ENCODE data around the gene CAMKMT.

Gene CAMKMT

GRCh38 chr2:44522846-44523245, 161.1 kb downstream of the CAMKMT start:
- no peak for DNase-seq
- Histone ChIP-seq H3K4me3 (ENCODE audit: insufficient read depth, low read depth, low read length, poor library complexity, severe bottlenecking) (no peak overlapping the region), H3K36me3 (ENCODE audit: control insufficient read depth, insufficient read depth, low read length) (no peaks in the 10 kb centered on the region), H3K9me3 (ENCODE audit: control insufficient read depth, low read length) (no peaks in the 10 kb centered on the region), H3K4me1 (ENCODE audit: control insufficient read depth, insufficient read depth, low read length, poor library complexity, severe bottlenecking) (no peaks in the 10 kb centered on the region), H3K27me3 (replicated peaks; ENCODE audit: control insufficient read depth, insufficient read depth, low read length, poor library complexity, severe bottlenecking) (no peaks in the 10 kb centered on the region), H3K27ac (ENCODE audit: insufficient read depth, low read length, poor library complexity, severe bottlenecking) (no peak overlapping the region)

GRCh38 chr2:44524347-44524926, 162.7 kb downstream of the CAMKMT start:
- no peak for DNase-seq
- no peak overlapping the region for H3K4me3 ChIP-seq (ENCODE audit: insufficient read depth, low read depth, low read length, poor library complexity, severe bottlenecking)

DNA sequence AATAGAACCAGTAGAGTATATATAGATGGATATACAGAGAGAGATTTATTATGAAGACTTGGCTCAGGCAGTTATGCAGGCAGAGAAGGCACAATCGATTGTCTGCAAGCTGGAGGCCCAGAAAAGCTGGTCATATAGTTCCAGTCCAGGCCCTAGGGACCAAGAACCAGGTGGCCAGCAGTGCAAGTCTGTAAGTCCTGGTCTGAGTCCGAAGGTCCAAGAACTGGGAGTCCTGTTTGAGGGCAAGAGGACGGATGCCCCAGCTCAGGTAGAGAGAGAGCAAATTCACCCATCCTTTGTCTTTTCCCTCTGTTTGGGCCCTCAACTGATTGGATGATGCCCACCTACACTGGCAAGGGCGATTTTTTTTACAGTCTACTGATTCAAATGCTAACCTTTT, 164.6 kb downstream of the CAMKMT start:
- DNase-seq = no peak
- H3K27me3 ChIP-seq (replicated peaks; ENCODE audit: control insufficient read depth, insufficient read depth, low read length, poor library complexity, severe bottlenecking) = no peaks in the 10 kb centered on the region
- no peaks in the 10 kb centered on the region for H3K4me1 ChIP-seq (ENCODE audit: control insufficient read depth, insufficient read depth, low read length, poor library complexity, severe bottlenecking)
- H3K27ac ChIP-seq (ENCODE audit: insufficient read depth, low read length, poor library complexity, severe bottlenecking) = no peak overlapping the region
- no peaks in the 10 kb centered on the region for H3K36me3 ChIP-seq (ENCODE audit: control insufficient read depth, insufficient read depth, low read length)
- no peak overlapping the region for H3K4me3 ChIP-seq (ENCODE audit: insufficient read depth, low read depth, low read length, poor library complexity, severe bottlenecking)
- H3K9me3 ChIP-seq (ENCODE audit: control insufficient read depth, low read length) = no peaks in the 10 kb centered on the region

More at GRCh38 chr2:44524347-44524926, 162.7 kb downstream of the CAMKMT start:
- H3K27ac ChIP-seq (ENCODE audit: insufficient read depth, low read length, poor library complexity, severe bottlenecking) = no peak overlapping the region
- no peaks in the 10 kb centered on the region for H3K4me1 ChIP-seq (ENCODE audit: control insufficient read depth, insufficient read depth, low read length, poor library complexity, severe bottlenecking)
- H3K36me3 ChIP-seq (ENCODE audit: control insufficient read depth, insufficient read depth, low read length) = no peaks in the 10 kb centered on the region
- no peaks in the 10 kb centered on the region for H3K9me3 ChIP-seq (ENCODE audit: control insufficient read depth, low read length)
- H3K27me3 ChIP-seq (replicated peaks; ENCODE audit: control insufficient read depth, insufficient read depth, low read length, poor library complexity, severe bottlenecking) = no peaks in the 10 kb centered on the region

DNA sequence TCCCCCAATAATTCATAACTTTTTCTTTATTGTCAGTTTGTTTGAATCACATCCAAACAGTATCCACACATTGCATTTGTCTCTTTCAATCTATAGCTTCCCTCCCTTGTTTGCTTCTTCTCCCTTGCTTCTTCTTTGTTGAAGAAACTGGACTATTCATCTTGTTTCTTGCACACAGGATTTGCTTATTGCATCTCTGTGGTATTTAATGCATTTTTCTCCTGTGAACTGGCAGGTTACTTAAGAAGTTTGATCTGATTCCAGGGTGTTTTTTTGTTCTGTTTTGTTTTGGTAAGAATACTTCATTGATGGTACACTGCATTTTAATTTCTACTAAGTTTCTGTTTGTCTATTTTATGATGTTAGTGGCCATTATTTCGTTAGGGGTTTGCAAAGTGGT, 166.8 kb downstream of the CAMKMT start:
- Histone ChIP-seq H3K4me3 (ENCODE audit: insufficient read depth, low read depth, low read length, poor library complexity, severe bottlenecking) (no peak overlapping the region), H3K36me3 (ENCODE audit: control insufficient read depth, insufficient read depth, low read length) (no peaks in the 10 kb centered on the region), H3K9me3 (ENCODE audit: control insufficient read depth, low read length) (no peaks in the 10 kb centered on the region), H3K27ac (ENCODE audit: insufficient read depth, low read length, poor library complexity, severe bottlenecking) (no peak overlapping the region), H3K4me1 (ENCODE audit: control insufficient read depth, insufficient read depth, low read length, poor library complexity, severe bottlenecking) (no peaks in the 10 kb centered on the region), H3K27me3 (replicated peaks; ENCODE audit: control insufficient read depth, insufficient read depth, low read length, poor library complexity, severe bottlenecking) (no peaks in the 10 kb centered on the region)
- no peak for DNase-seq

- Histone ChIP-seq H3K27ac (ENCODE audit: insufficient read depth, low read length, poor library complexity, severe bottlenecking) (no peak overlapping the region), H3K4me3 (ENCODE audit: insufficient read depth, low read depth, low read length, poor library complexity, severe bottlenecking) (no peak overlapping the region)
- DNase-seq = no peak
Measured at GRCh38 chr2:44529448-44529847, 167.7 kb downstream of the CAMKMT start.

DNA sequence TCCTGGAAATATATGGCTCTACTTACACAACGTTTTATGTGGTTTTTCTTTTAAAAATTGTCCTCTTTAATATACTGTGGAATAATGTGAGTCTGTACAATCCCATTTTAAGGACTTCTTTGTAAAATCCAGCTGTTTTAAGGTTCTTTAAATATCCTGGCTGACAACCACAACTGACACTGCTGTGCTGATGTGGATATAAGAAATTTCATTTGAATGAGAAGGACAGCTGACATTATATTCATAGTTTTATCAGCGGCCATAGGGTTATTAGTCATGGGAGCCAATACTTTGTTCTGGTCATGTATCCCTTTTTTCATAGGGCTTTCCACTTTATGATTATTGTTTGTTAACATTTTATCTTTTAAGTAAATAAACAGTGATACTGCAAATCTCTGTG, 169.5 kb downstream of the CAMKMT start:
- no peak for DNase-seq
- no peak overlapping the region for H3K4me3 ChIP-seq (ENCODE audit: insufficient read depth, low read depth, low read length, poor library complexity, severe bottlenecking)
- no peaks in the 10 kb centered on the region for H3K27me3 ChIP-seq (replicated peaks; ENCODE audit: control insufficient read depth, insufficient read depth, low read length, poor library complexity, severe bottlenecking)
- H3K27ac ChIP-seq (ENCODE audit: insufficient read depth, low read length, poor library complexity, severe bottlenecking) = no peak overlapping the region
- H3K9me3 ChIP-seq (ENCODE audit: control insufficient read depth, low read length) = no peaks in the 10 kb centered on the region
- H3K4me1 ChIP-seq (ENCODE audit: control insufficient read depth, insufficient read depth, low read length, poor library complexity, severe bottlenecking) = no peaks in the 10 kb centered on the region
- no peaks in the 10 kb centered on the region for H3K36me3 ChIP-seq (ENCODE audit: control insufficient read depth, insufficient read depth, low read length)

More at GRCh38 chr2:44529448-44529847, 167.7 kb downstream of the CAMKMT start:
- no peaks in the 10 kb centered on the region for H3K4me1 ChIP-seq (ENCODE audit: control insufficient read depth, insufficient read depth, low read length, poor library complexity, severe bottlenecking)
- H3K27me3 ChIP-seq (replicated peaks; ENCODE audit: control insufficient read depth, insufficient read depth, low read length, poor library complexity, severe bottlenecking) = no peaks in the 10 kb centered on the region
- no peaks in the 10 kb centered on the region for H3K36me3 ChIP-seq (ENCODE audit: control insufficient read depth, insufficient read depth, low read length)
- no peaks in the 10 kb centered on the region for H3K9me3 ChIP-seq (ENCODE audit: control insufficient read depth, low read length)

- no peak for DNase-seq
- no peaks in the 10 kb centered on the region for H3K4me1 ChIP-seq (ENCODE audit: control insufficient read depth, insufficient read depth, low read length, poor library complexity, severe bottlenecking)
- H3K4me3 ChIP-seq (ENCODE audit: insufficient read depth, low read depth, low read length, poor library complexity, severe bottlenecking) = no peak overlapping the region
- no peak overlapping the region for H3K27ac ChIP-seq (ENCODE audit: insufficient read depth, low read length, poor library complexity, severe bottlenecking)
- no peaks in the 10 kb centered on the region for H3K9me3 ChIP-seq (ENCODE audit: control insufficient read depth, low read length)
- no peaks in the 10 kb centered on the region for H3K36me3 ChIP-seq (ENCODE audit: control insufficient read depth, insufficient read depth, low read length)
- H3K27me3 ChIP-seq (replicated peaks; ENCODE audit: control insufficient read depth, insufficient read depth, low read length, poor library complexity, severe bottlenecking) = no peaks in the 10 kb centered on the region
Measured at GRCh38 chr2:44532031-44532430, 170.3 kb downstream of the CAMKMT start.

- no peak overlapping the region for H3K4me3 ChIP-seq (ENCODE audit: insufficient read depth, low read depth, low read length, poor library complexity, severe bottlenecking)
- no peaks in the 10 kb centered on the region for H3K9me3 ChIP-seq (ENCODE audit: control insufficient read depth, low read length)
- H3K36me3 ChIP-seq (ENCODE audit: control insufficient read depth, insufficient read depth, low read length) = no peaks in the 10 kb centered on the region
- no peak for DNase-seq
- no peaks in the 10 kb centered on the region for H3K27me3 ChIP-seq (replicated peaks; ENCODE audit: control insufficient read depth, insufficient read depth, low read length, poor library complexity, severe bottlenecking)
- H3K27ac ChIP-seq (ENCODE audit: insufficient read depth, low read length, poor library complexity, severe bottlenecking) = no peak overlapping the region
- no peaks in the 10 kb centered on the region for H3K4me1 ChIP-seq (ENCODE audit: control insufficient read depth, insufficient read depth, low read length, poor library complexity, severe bottlenecking)
Measured at GRCh38 chr2:44533508-44533907, 171.8 kb downstream of the CAMKMT start.

DNA sequence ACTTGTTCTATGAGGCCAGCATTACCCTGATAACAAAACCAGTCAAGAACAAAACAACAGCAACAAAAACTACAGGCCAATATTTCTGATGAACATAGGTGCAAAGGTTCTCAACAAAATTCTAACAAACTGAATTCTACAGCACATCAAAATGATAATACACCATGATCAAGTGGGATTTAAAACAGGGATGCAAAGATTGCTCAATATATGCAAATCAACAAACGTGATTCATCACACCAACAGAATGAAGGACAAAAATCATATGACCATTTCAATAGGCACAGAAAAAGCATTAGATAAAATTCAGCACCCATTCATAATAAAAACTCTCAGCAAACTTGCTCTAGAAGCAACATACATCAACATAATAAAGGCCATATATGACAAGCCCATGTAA, 173.6 kb downstream of the CAMKMT start:
- no peaks in the 10 kb centered on the region for H3K36me3 ChIP-seq (ENCODE audit: control insufficient read depth, insufficient read depth, low read length)
- no peak for DNase-seq
- H3K9me3 ChIP-seq (ENCODE audit: control insufficient read depth, low read length) = no peaks in the 10 kb centered on the region
- no peak overlapping the region for H3K4me3 ChIP-seq (ENCODE audit: insufficient read depth, low read depth, low read length, poor library complexity, severe bottlenecking)
- no peak overlapping the region for H3K27ac ChIP-seq (ENCODE audit: insufficient read depth, low read length, poor library complexity, severe bottlenecking)
- no peaks in the 10 kb centered on the region for H3K27me3 ChIP-seq (replicated peaks; ENCODE audit: control insufficient read depth, insufficient read depth, low read length, poor library complexity, severe bottlenecking)
- H3K4me1 ChIP-seq (ENCODE audit: control insufficient read depth, insufficient read depth, low read length, poor library complexity, severe bottlenecking) = no peaks in the 10 kb centered on the region

- H3K27me3 ChIP-seq (replicated peaks; ENCODE audit: control insufficient read depth, insufficient read depth, low read length, poor library complexity, severe bottlenecking) = no peaks in the 10 kb centered on the region
- H3K4me1 ChIP-seq (ENCODE audit: control insufficient read depth, insufficient read depth, low read length, poor library complexity, severe bottlenecking) = no peaks in the 10 kb centered on the region
- no peaks in the 10 kb centered on the region for H3K9me3 ChIP-seq (ENCODE audit: control insufficient read depth, low read length)
- no peak for DNase-seq
- no peaks in the 10 kb centered on the region for H3K36me3 ChIP-seq (ENCODE audit: control insufficient read depth, insufficient read depth, low read length)
- H3K27ac ChIP-seq (ENCODE audit: insufficient read depth, low read length, poor library complexity, severe bottlenecking) = no peak overlapping the region
- no peak overlapping the region for H3K4me3 ChIP-seq (ENCODE audit: insufficient read depth, low read depth, low read length, poor library complexity, severe bottlenecking)
Measured at GRCh38 chr2:44537264-44537663, 175.5 kb downstream of the CAMKMT start.
